ENCODE results near the gene NUTF2.
A peak's percentile ranks its signal among the peaks of the same experiment; 100 is the strongest.

Gene NUTF2

GRCh38 chr16:67868290-67868689 is 21.6 kb downstream of the NUTF2 start:
- TF ChIP-seq, protein P1, sequence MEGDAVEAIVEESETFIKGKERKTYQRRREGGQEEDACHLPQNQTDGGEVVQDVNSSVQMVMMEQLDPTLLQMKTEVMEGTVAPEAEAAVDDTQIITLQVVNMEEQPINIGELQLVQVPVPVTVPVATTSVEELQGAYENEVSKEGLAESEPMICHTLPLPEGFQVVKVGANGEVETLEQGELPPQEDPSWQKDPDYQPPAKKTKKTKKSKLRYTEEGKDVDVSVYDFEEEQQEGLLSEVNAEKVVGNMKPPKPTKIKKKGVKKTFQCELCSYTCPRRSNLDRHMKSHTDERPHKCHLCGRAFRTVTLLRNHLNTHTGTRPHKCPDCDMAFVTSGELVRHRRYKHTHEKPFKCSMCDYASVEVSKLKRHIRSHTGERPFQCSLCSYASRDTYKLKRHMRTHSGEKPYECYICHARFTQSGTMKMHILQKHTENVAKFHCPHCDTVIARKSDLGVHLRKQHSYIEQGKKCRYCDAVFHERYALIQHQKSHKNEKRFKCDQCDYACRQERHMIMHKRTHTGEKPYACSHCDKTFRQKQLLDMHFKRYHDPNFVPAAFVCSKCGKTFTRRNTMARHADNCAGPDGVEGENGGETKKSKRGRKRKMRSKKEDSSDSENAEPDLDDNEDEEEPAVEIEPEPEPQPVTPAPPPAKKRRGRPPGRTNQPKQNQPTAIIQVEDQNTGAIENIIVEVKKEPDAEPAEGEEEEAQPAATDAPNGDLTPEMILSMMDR (IDR thresholded peaks at IDR 0.05; ENCODE audit: extremely low read depth, insufficient read depth, missing control alignments) = no peak
- DNase-seq (ENCODE audit: low spot score) = no peak
- in situ Hi-C loops (cut with MboI; ENCODE audit: low pct_unique_long_range_greater_than_20kb, low sequenced_read_pairs, unreplicated experiment) = no loop called here

- DNase-seq (ENCODE audit: low spot score) = no peak
- TF ChIP-seq, protein P1 (IDR thresholded peaks at IDR 0.05; ENCODE audit: extremely low read depth, insufficient read depth, missing control alignments) = no peak
- in situ Hi-C loops (cut with MboI; ENCODE audit: low pct_unique_long_range_greater_than_20kb, low sequenced_read_pairs, unreplicated experiment) = no loop called here
These were observed 22.9 kb downstream of the NUTF2 start for GRCh38 chr16:67869653-67870052.

DNA sequence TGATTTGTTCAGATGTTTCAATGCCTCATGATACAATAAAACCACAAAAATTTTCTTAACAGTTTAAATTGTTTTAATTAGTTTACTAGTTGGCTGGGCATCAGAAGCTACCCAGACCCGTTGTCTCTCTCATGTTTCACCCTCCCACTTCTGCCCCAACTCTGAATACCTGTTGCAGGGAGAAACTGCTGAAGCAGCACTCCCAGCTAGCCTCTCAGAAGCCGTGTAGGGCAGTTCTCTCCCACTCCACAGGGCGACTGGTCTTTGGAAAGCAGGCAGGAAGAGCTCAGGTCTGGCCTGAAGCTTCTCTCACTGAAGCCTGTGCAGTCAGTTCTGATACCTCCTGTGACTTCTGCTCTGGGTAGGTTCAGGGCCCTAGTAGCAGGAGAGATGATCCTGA is 24.5 kb downstream of the NUTF2 start:
- in situ Hi-C loops (cut with MboI; ENCODE audit: low pct_unique_long_range_greater_than_20kb, low sequenced_read_pairs, unreplicated experiment) = no loop called here
- TF ChIP-seq, protein P1 (IDR thresholded peaks at IDR 0.05; ENCODE audit: extremely low read depth, insufficient read depth, missing control alignments) = no peak
- no peak for DNase-seq (ENCODE audit: low spot score)

DNA sequence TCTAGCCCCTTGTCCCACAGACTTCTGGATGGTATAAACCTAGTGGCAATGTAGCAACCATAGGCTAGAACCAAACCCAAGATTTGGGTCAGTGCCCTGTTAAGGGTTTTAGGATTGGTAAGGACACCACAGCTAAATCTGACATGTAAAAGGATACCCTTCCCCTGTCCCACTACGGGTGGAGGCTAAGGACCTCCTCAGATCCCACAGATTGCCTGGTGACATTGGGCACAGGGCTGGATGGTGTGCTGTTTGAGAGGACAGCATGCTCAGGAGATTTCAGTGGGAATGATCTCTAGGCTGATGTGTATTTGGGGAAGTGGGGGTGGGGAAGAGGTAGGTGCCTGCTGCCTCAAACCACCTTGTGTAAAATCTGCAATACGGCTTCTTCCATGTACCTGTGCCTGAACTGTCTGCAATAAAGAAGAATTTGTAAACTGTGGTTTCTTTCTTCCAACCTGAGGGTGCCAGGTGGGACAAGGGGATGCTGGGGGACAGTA is 25.4 kb downstream of the NUTF2 start:
- DNase-seq (ENCODE audit: low spot score) = no peak
- TF ChIP-seq, protein P1 (IDR thresholded peaks at IDR 0.05; ENCODE audit: extremely low read depth, insufficient read depth, missing control alignments) = no peak
- in situ Hi-C loops (cut with MboI; ENCODE audit: low pct_unique_long_range_greater_than_20kb, low sequenced_read_pairs, unreplicated experiment) = no loop called here

DNA sequence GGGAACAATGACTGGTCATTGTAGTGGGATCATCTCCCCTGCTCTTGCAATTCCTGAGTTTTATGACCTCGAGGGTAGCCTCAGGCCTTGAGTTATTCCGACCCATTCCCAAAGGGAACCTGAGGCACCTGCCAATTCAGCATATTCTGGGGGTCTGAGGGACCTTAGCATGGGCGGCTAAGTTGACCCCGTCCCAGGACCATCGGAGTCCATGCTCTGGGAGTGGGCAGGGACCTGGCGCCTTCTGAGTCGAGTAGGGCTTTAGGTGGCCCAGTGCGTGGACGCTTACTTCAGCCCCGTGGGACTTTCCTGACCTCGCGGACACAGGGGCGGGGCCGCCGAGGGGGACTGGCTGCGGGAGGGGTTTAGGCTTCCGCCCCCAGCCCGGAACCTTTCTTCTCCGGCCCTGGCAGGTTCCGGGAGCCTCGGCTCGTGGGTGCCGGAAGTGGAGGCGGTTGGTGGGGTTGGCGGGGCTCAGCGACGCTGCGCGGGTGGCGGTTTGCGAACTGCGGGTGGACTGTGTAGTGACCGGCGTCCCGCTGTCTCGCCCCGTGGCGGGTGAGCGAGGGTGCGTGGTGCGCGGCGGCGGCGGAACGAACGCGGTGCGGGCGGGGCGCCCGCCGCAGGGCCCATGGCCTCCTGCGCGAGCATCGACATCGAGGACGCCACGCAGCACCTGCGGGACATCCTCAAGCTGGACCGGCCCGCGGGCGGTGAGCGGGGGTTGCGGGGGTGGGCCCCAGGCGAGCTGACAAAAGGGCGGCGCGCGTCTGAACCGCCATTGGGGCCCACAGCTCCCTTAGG is 26.1 kb downstream of the NUTF2 start, which contains the start of gene EDC4:
TSS of gene EDC4 (plus strand) at position 422 of the 804 bp plus-strand sequence. CDS start at position 632, 210 bp downstream.
- in situ Hi-C loops (cut with MboI; ENCODE audit: low pct_unique_long_range_greater_than_20kb, low sequenced_read_pairs, unreplicated experiment) = no loop called here
- TF ChIP-seq, protein P1 (IDR thresholded peaks at IDR 0.05; ENCODE audit: extremely low read depth, insufficient read depth, missing control alignments) = no peak
- DNase-seq (ENCODE audit: low spot score) = peak; percentile 95

- no peak for DNase-seq (ENCODE audit: low spot score)
- in situ Hi-C loops (cut with MboI; ENCODE audit: low pct_unique_long_range_greater_than_20kb, low sequenced_read_pairs, unreplicated experiment) = no loop called here
- TF ChIP-seq, protein P1 (IDR thresholded peaks at IDR 0.05; ENCODE audit: extremely low read depth, insufficient read depth, missing control alignments) = no peak
These were observed 27.0 kb downstream of the NUTF2 start for GRCh38 chr16:67873435-67874370.

Data from GM13977 (cell line).